ENCODE results near the gene PBX1.

GRCh38 chr1:164579381-164579780 is 20.4 kb downstream of the PBX1 start:
- TF ChIP-seq CTCF (IDR thresholded peaks at IDR 0.05) (no peak), POLR2A (IDR thresholded peaks at IDR 0.05) (no peak)

Data from esophagus squamous epithelium (tissue), 4 donors.